22Rv1 (cell line): ENCODE data around the gene MRFAP1.

Source experiments
- H3K27ac ChIP-seq: fragments of 450-650 bp; 2 replicates; pipeline ENCODE4 v1.5.1; 2017
- CTCF ChIP-seq: fragments of 450-650 bp; IDR thresholded peaks from 2 replicates; pipeline ENCODE4 v1.5.1; 2017; ENCODE audit warnings: mild to moderate bottlenecking
- ZFX ChIP-seq: fragments of 450-650 bp; IDR thresholded peaks from 2 replicates; pipeline ENCODE4 v1.6.1; 2017; ENCODE audit warnings: antibody characterized with exemption, borderline replicate concordance

The MRFAP1 gene

DNA sequence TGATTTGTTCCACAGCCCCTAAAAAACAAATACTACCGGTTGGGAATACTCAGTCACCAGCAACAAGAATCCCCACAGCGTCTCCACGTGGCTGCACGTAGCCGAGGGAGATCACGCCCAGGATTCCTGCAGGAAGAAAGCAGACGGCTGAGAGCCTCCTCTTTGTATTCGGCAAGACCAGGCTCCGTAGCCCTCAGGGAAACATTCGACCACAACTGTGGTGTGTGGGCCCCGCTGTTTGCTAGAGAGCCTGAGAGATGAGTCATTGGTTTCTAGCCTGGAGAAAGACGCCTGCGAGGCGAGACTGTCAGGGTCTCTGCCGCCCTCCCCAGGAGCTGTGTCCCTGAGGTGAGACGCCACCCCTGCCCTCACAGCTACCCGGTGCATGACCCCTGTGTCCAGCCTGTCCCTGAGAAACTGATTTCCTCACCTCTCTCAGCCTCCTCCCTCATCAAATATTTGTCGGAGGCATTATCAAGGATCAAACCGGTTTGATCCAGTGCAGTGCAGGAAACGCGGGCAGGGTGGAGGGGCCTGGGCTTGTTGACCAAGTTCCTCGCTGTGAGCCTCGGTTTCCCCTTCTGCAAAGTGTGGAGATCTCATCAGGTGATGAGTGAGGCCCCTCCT, 48.5 kb downstream of the MRFAP1 start:
- no peak for TF ChIP-seq ZFX
- TF ChIP-seq CTCF, result no peak
- H3K27ac ChIP-seq, result peak overlapping the region; percentile 85

DNA sequence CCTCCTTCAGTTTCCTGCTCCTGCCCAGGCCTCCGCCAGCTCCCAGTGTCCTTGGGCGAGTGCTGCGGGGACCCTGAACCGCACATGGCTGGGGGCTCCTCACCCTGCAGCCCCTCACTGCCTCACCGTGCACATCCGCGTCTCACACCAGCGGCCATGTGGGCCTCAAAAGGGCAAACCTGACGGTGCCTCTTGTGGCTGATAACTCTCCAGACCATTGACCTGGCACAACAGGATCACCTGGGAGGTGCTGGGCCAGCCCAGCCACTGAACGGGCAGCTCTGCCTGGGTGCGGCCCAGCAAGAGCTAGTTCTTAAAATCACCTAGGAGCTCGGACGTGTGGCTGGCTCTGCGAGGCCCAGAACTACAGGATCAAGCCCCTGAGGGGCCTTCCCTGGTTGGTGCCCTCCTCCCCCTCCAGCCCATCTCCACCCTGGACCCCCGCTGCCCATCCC, 49.0 kb downstream of the MRFAP1 start:
- H3K27ac ChIP-seq, result peak overlapping the region; percentile 85
- TF ChIP-seq CTCF (no peak), ZFX (no peak)
